GM23248 (cell line): ENCODE results near the gene SBK2. TPM values are rescaled to one million over a fixed set of nuclear protein-coding genes. Genes with fewer than 3 reads are reported as not detected.

Experiments used
- DNase-seq: peaks from one replicate; pipeline ENCODE4 v3.0.0-alpha.2; 2015
- H2AFZ ChIP-seq: fragments of 200-600 bp; sonication (generic); 2 replicates; pipeline ENCODE4 v1.6.1; 2016; ENCODE audit warnings: antibody characterized with exemption
- H3F3A ChIP-seq: fragments of 200-600 bp; sonication (generic); 2 replicates; pipeline ENCODE4 v1.6.1; 2016; ENCODE audit warnings: mild to moderate bottlenecking, antibody characterized with exemption, mixed run types; ENCODE audit not compliant: insufficient read depth
- H3K27ac ChIP-seq: fragments of 200-600 bp; sonication (generic); 2 replicates; pipeline ENCODE4 v1.5.1; 2016; ENCODE audit warnings: mild to moderate bottlenecking
- H3K27me3 ChIP-seq: fragments of 200-600 bp; sonication (generic); replicated peaks from 2 replicates; pipeline ENCODE4 v1.6.1; 2016; ENCODE audit warnings: mild to moderate bottlenecking; ENCODE audit not compliant: insufficient read depth
- H3K36me3 ChIP-seq: fragments of 200-600 bp; sonication (generic); 2 replicates; pipeline ENCODE4 v1.6.1; 2016; ENCODE audit warnings: low read depth, mild to moderate bottlenecking
- H3K4me1 ChIP-seq: fragments of 200-600 bp; sonication (generic); 2 replicates; pipeline ENCODE4 v1.6.1; 2016; ENCODE audit warnings: mild to moderate bottlenecking; ENCODE audit not compliant: insufficient read depth
- H3K4me2 ChIP-seq: fragments of 200-600 bp; sonication (generic); one replicate; pipeline ENCODE4 v1.6.1; 2016; ENCODE audit warnings: mild to moderate bottlenecking; ENCODE audit not compliant: unreplicated experiment
- H3K4me3 ChIP-seq: fragments of 200-600 bp; sonication (generic); 2 replicates; pipeline ENCODE4 v1.5.1; 2016; ENCODE audit warnings: mild to moderate bottlenecking
- H3K79me2 ChIP-seq: fragments of 200-600 bp; sonication (generic); 2 replicates; pipeline ENCODE4 v1.6.1; 2016; ENCODE audit warnings: mild to moderate bottlenecking; ENCODE audit not compliant: insufficient read depth
- H3K9ac ChIP-seq: fragments of 200-600 bp; sonication (generic); 2 replicates; pipeline ENCODE4 v1.6.1; 2016; ENCODE audit warnings: mild to moderate bottlenecking
- H3K9me2 ChIP-seq: fragments of 200-600 bp; sonication (generic); 2 replicates; pipeline ENCODE4 v1.6.1; 2016; ENCODE audit warnings: mixed run types, mild to moderate bottlenecking, moderate library complexity; ENCODE audit not compliant: insufficient read depth
- H3K9me3 ChIP-seq: fragments of 200-600 bp; sonication (generic); one replicate; pipeline ENCODE4 v1.6.1; 2017; ENCODE audit warnings: low read depth
- H4K20me1 ChIP-seq: fragments of 200-600 bp; sonication (generic); 2 replicates; pipeline ENCODE4 v1.6.0; 2016; ENCODE audit not compliant: insufficient read depth
- EZH2 ChIP-seq: fragments of 200-600 bp; sonication (generic); IDR thresholded peaks from 2 replicates; pipeline ENCODE4 v1.6.1; 2018; ENCODE audit warnings: antibody characterized with exemption, mild to moderate bottlenecking; ENCODE audit not compliant: insufficient read depth, poor library complexity, severe bottlenecking
- EZH2phosphoT487 ChIP-seq: fragments of 200-600 bp; sonication (generic); IDR thresholded peaks from 2 replicates; pipeline ENCODE4 v1.6.1; 2018; ENCODE audit warnings: antibody characterized with exemption, moderate library complexity, mild to moderate bottlenecking, low read depth; ENCODE audit not compliant: insufficient read depth
- WGBS, 2 experiments: methylation state at CpG; one replicate each; pipeline ENCODE4 v1.1.6; 2015 to 2017; ENCODE audit warnings: low lambda C conversion rate in 2 of 2, low coverage in 1 of 2; ENCODE audit errors: missing lambda C conversion rate in 2 of 2; 5-methylcytosine and 5-hydroxymethylcytosine counted together
- in situ Hi-C: fragments of 300-500 bp; cut with MboI; formaldehyde crosslinking; loops from 2 replicates; pipeline ENCODE4 v1.15.0; 2020
- polyA plus RNA-seq: library from polyadenylated mRNA; unstranded; fragments of >200 nt; fragmentation: Nextera tagmentation; extraction: Ambion mirVana; gene quantifications from 2 replicates; pipeline ENCODE4 v1.2.1, GENCODE V29; 2016
- total RNA-seq: library from RNA; depleted of rRNA; stranded (reverse); fragments of >200 nt; shearing (Covaris generic); gene quantifications from 2 replicates; pipeline ENCODE4 v1.2.3, GENCODE V29; 2014; rRNA removed

Gene SBK2
- total and polyA plus RNA-seq, 2 experiments from 2014 or later, result not detected

DNA sequence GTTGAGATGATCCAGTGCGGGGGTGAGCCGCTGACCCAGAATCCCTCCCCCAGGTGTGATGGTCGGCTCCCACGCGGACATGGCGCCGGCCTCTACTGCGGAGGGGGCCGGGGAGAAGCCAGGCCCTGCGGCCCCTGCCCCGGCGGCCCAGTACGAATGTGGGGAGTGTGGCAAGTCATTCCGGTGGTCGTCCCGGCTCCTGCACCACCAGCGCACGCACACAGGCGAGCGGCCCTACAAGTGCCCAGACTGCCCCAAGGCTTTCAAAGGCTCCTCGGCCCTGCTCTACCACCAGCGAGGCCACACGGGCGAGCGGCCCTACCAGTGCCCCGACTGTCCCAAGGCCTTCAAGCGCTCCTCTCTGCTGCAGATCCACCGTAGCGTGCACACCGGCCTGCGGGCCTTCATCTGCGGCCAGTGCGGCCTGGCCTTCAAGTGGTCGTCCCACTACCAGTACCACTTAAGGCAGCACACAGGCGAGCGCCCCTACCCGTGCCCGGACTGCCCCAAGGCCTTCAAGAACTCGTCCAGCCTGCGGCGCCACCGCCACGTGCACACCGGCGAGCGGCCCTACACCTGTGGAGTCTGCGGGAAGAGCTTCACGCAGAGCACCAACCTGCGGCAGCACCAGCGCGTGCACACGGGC is 55.7 kb downstream of the SBK2 start:
- H3F3A ChIP-seq, result peaks cover 5% of the 10 kb centered on the region; the same call in 1 of the 2 replicates
- no peak overlapping the region for H3K27ac ChIP-seq
- H3K9me2 ChIP-seq, result no peaks in the 10 kb centered on the region
- no peak overlapping the region for H2AFZ ChIP-seq
- no peak overlapping the region for H3K4me2 ChIP-seq
- H3K27me3 ChIP-seq, result no peaks in the 10 kb centered on the region
- peaks cover 36% of the 10 kb centered on the region for H3K79me2 ChIP-seq
- in situ Hi-C loops, result no loop called here
- no peaks in the 10 kb centered on the region for H3K9me3 ChIP-seq
- H3K36me3 ChIP-seq, result no peaks in the 10 kb centered on the region
- H3K4me1 ChIP-seq, result peaks cover 16% of the 10 kb centered on the region
- no peaks in the 10 kb centered on the region for H4K20me1 ChIP-seq
- TF ChIP-seq EZH2, result no peak
- TF ChIP-seq EZH2phosphoT487, result no peak
- H3K9ac ChIP-seq, result no peak overlapping the region
- WGBS, 2 experiments, result 94 to 97% methylated on average over 39 to 52 of the region's 52 CpGs
- no peak overlapping the region for H3K4me3 ChIP-seq
- DNase-seq, result no peak

GRCh38 chr19:55479451-55480230 is 57.3 kb downstream of the SBK2 start:
- Histone ChIP-seq H3K79me2 (peaks cover 35% of the 10 kb centered on the region), H3K27me3 (no peaks in the 10 kb centered on the region), H3K4me2 (no peak overlapping the region), H3K9me3 (no peaks in the 10 kb centered on the region), H3F3A (no peaks in the 10 kb centered on the region; the same call in 1 of the 2 replicates), H3K36me3 (no peaks in the 10 kb centered on the region), H3K9me2 (no peaks in the 10 kb centered on the region), H3K4me3 (no peak overlapping the region), H4K20me1 (no peaks in the 10 kb centered on the region), H3K9ac (no peak overlapping the region), H2AFZ (no peak overlapping the region), H3K27ac (no peak overlapping the region), H3K4me1 (peaks cover 13% of the 10 kb centered on the region; the same call in 1 of the 2 replicates)
- 76 to 77% methylated on average over 15 of the region's 15 CpGs for WGBS, 2 experiments
- TF ChIP-seq EZH2phosphoT487 (no peak), EZH2 (no peak)
- DNase-seq, result no peak
- in situ Hi-C loops, result no loop called here

- H3K4me1 ChIP-seq, result peaks cover 13% of the 10 kb centered on the region; the same call in 1 of the 2 replicates
- WGBS, 2 experiments, result 85 to 86% methylated on average over 17 of the region's 17 CpGs
- H3K9me3 ChIP-seq, result no peaks in the 10 kb centered on the region
- no peak overlapping the region for H2AFZ ChIP-seq
- H3K4me3 ChIP-seq, result no peak overlapping the region
- H3K9ac ChIP-seq, result no peak overlapping the region
- no peaks in the 10 kb centered on the region for H3K36me3 ChIP-seq
- H3K27me3 ChIP-seq, result no peaks in the 10 kb centered on the region
- in situ Hi-C loops, result no loop called here
- no peak for DNase-seq
- H3K4me2 ChIP-seq, result no peak overlapping the region
- no peaks in the 10 kb centered on the region; the same call in 1 of the 2 replicates for H3F3A ChIP-seq
- no peaks in the 10 kb centered on the region for H4K20me1 ChIP-seq
- H3K9me2 ChIP-seq, result no peaks in the 10 kb centered on the region
- no peak for TF ChIP-seq EZH2
- no peak overlapping the region for H3K27ac ChIP-seq
- H3K79me2 ChIP-seq, result peaks cover 29% of the 10 kb centered on the region
Observed at GRCh38 chr19:55479045-55479444, 57.9 kb downstream of the SBK2 start.

Other genes with a start within 250 kb of the SBK2 start
- not detected in 2 replicates for gene TMEM150B, start 211.8 kb downstream of the SBK2 start, total RNA-seq
- not detected in 2 replicates for gene TMEM150B, start 211.8 kb downstream of the SBK2 start, polyA plus RNA-seq
- 8.1 and 8.6 TPM in 2 replicates for gene KMT5C, start 197.3 kb downstream of the SBK2 start, total RNA-seq
- gene KMT5C, start 197.3 kb downstream of the SBK2 start, polyA plus RNA-seq, result 1.9 and 2.7 TPM in 2 replicates
- not detected in 2 replicates for gene COX6B2, start 182.4 kb downstream of the SBK2 start, total RNA-seq
- not detected in 2 replicates for gene COX6B2, start 182.4 kb downstream of the SBK2 start, polyA plus RNA-seq
- not detected in 2 replicates for gene GARIN5B, start 173.9 kb downstream of the SBK2 start, total RNA-seq
- gene GARIN5B, start 173.9 kb downstream of the SBK2 start, polyA plus RNA-seq, result not detected in 2 replicates
- 12.8 and 28.7 TPM in 2 replicates for gene IL11, start 166.7 kb downstream of the SBK2 start, total RNA-seq
- 6.7 and 6.9 TPM in 2 replicates for gene IL11, start 166.7 kb downstream of the SBK2 start, polyA plus RNA-seq
- not detected in 2 replicates for gene TMEM190, start 160.3 kb downstream of the SBK2 start, total RNA-seq
- 0.47 TPM in 1 of 2 replicates, not detected in the other for gene TMEM190, start 160.3 kb downstream of the SBK2 start, polyA plus RNA-seq
- gene TMEM238, start 152.8 kb downstream of the SBK2 start, total RNA-seq, result 0.97 and 1.8 TPM in 2 replicates
- not detected in 2 replicates for gene TMEM238, start 152.8 kb downstream of the SBK2 start, polyA plus RNA-seq
- gene RPL28, start 151.2 kb downstream of the SBK2 start, total RNA-seq, result 300 and 875 TPM in 2 replicates
- 530 and 536 TPM in 2 replicates for gene RPL28, start 151.2 kb downstream of the SBK2 start, polyA plus RNA-seq
- 54.4 and 82.2 TPM in 2 replicates for gene UBE2S, start 129.3 kb downstream of the SBK2 start, total RNA-seq
- 106 and 107 TPM in 2 replicates for gene UBE2S, start 129.3 kb downstream of the SBK2 start, polyA plus RNA-seq
- gene SHISA7, start 93.8 kb downstream of the SBK2 start, total RNA-seq, result not detected in 2 replicates
- gene SHISA7, start 93.8 kb downstream of the SBK2 start, polyA plus RNA-seq, result not detected in 2 replicates
- gene ISOC2, start 75.5 kb downstream of the SBK2 start, total RNA-seq, result 103 and 116 TPM in 2 replicates
- 34.0 and 35.3 TPM in 2 replicates for gene ISOC2, start 75.5 kb downstream of the SBK2 start, polyA plus RNA-seq
- gene C19orf85, start 72.4 kb downstream of the SBK2 start, total RNA-seq, result not detected in 2 replicates
- gene C19orf85, start 72.4 kb downstream of the SBK2 start, polyA plus RNA-seq, result not detected in 2 replicates
- gene ZNF628, start 60.5 kb downstream of the SBK2 start, total RNA-seq, result 1.7 and 4.3 TPM in 2 replicates
- gene ZNF628, start 60.5 kb downstream of the SBK2 start, polyA plus RNA-seq, result 1.1 TPM in 2 replicates
- gene NAT14, start 51.9 kb downstream of the SBK2 start, total RNA-seq, result 13.4 and 13.9 TPM in 2 replicates
- gene NAT14, start 51.9 kb downstream of the SBK2 start, polyA plus RNA-seq, result 11.1 and 12.0 TPM in 2 replicates
- gene SSC5D, start 48.7 kb downstream of the SBK2 start, total RNA-seq, result 12.6 and 14.4 TPM in 2 replicates
- 9.8 and 10.0 TPM in 2 replicates for gene SSC5D, start 48.7 kb downstream of the SBK2 start, polyA plus RNA-seq
- gene SBK3, start 8.4 kb upstream of the SBK2 start, total RNA-seq, result not detected in 2 replicates
- gene SBK3, start 8.4 kb upstream of the SBK2 start, polyA plus RNA-seq, result not detected in 2 replicates
- 7.1 and 7.9 TPM in 2 replicates for gene ZNF579, start 43.7 kb upstream of the SBK2 start, total RNA-seq
- gene ZNF579, start 43.7 kb upstream of the SBK2 start, polyA plus RNA-seq, result 1.7 and 1.8 TPM in 2 replicates
- gene FIZ1, start 62.4 kb upstream of the SBK2 start, total RNA-seq, result 3.4 and 5.6 TPM in 2 replicates
- gene FIZ1, start 62.4 kb upstream of the SBK2 start, polyA plus RNA-seq, result 2.3 TPM in 2 replicates
- gene ZNF524, start 63.2 kb upstream of the SBK2 start, total RNA-seq, result 9.9 and 17.8 TPM in 2 replicates
- gene ZNF524, start 63.2 kb upstream of the SBK2 start, polyA plus RNA-seq, result 16.2 and 18.2 TPM in 2 replicates
- 1.3 and 1.5 TPM in 2 replicates for gene ZNF865, start 68.5 kb upstream of the SBK2 start, total RNA-seq
- gene ZNF865, start 68.5 kb upstream of the SBK2 start, polyA plus RNA-seq, result 0.21 and 0.51 TPM in 2 replicates
- 3.0 and 4.2 TPM in 2 replicates for gene ZNF784, start 87.4 kb upstream of the SBK2 start, total RNA-seq
- gene ZNF784, start 87.4 kb upstream of the SBK2 start, polyA plus RNA-seq, result 1.2 and 1.3 TPM in 2 replicates
- gene ZNF580, start 103.9 kb upstream of the SBK2 start, total RNA-seq, result 7.0 and 11.7 TPM in 2 replicates
- 43.1 and 44.0 TPM in 2 replicates for gene ZNF580, start 103.9 kb upstream of the SBK2 start, polyA plus RNA-seq
- 8.5 and 12.1 TPM in 2 replicates for gene ZNF581, start 106.5 kb upstream of the SBK2 start, total RNA-seq
- 17.6 and 20.6 TPM in 2 replicates for gene ZNF581, start 106.5 kb upstream of the SBK2 start, polyA plus RNA-seq
- 11.3 and 12.0 TPM in 2 replicates for gene CCDC106, start 111.1 kb upstream of the SBK2 start, total RNA-seq
- gene CCDC106, start 111.1 kb upstream of the SBK2 start, polyA plus RNA-seq, result 15.2 and 15.3 TPM in 2 replicates
- gene U2AF2, start 117.9 kb upstream of the SBK2 start, total RNA-seq, result 128 and 150 TPM in 2 replicates
- 19.3 and 22.4 TPM in 2 replicates for gene U2AF2, start 117.9 kb upstream of the SBK2 start, polyA plus RNA-seq
- gene EPN1, start 138.1 kb upstream of the SBK2 start, total RNA-seq, result 82.2 and 103 TPM in 2 replicates
- 48.8 and 53.1 TPM in 2 replicates for gene EPN1, start 138.1 kb upstream of the SBK2 start, polyA plus RNA-seq
- gene NLRP9, start 201.3 kb upstream of the SBK2 start, total RNA-seq, result not detected in 2 replicates
- gene NLRP9, start 201.3 kb upstream of the SBK2 start, polyA plus RNA-seq, result not detected in 2 replicates
- gene RFPL4A, start 222.0 kb upstream of the SBK2 start, total RNA-seq, result not detected in 2 replicates
- gene RFPL4A, start 222.0 kb upstream of the SBK2 start, polyA plus RNA-seq, result not detected in 2 replicates
- gene RFPL4AL1, start 232.0 kb upstream of the SBK2 start, total RNA-seq, result not detected in 2 replicates
- gene RFPL4AL1, start 232.0 kb upstream of the SBK2 start, polyA plus RNA-seq, result not detected in 2 replicates